Urinary bladder (tissue), 4 donors: ENCODE measurements around the gene SP2. TPM values are rescaled to one million over a fixed set of nuclear protein-coding genes. Genes with fewer than 3 reads are reported as not detected.

Experiments
- DNase-seq: peaks from one replicate; pipeline ENCODE4 v3.0.0-alpha.2; 2015; ENCODE audit errors: extremely low spot score
- H3K27ac ChIP-seq: one replicate; pipeline ENCODE4 v1.5.1; 2013; ENCODE audit warnings: low read depth, mild to moderate bottlenecking, moderate library complexity
- H3K36me3 ChIP-seq: one replicate; pipeline ENCODE4 v1.6.1; 2013; ENCODE audit warnings: mild to moderate bottlenecking, moderate library complexity; ENCODE audit not compliant: insufficient read depth
- H3K4me1 ChIP-seq: one replicate; pipeline ENCODE4 v1.6.1; 2013; ENCODE audit warnings: mild to moderate bottlenecking, moderate library complexity; ENCODE audit not compliant: insufficient read depth
- H3K4me3 ChIP-seq: one replicate; pipeline ENCODE4 v1.5.1; 2013; ENCODE audit warnings: low read depth, low read length
- WGBS: extraction: QIAGEN DNeasy Blood & Tissue Kit; methylation state at CpG from one replicate; pipeline ENCODE4 v1.1.7; 2013; 5-methylcytosine and 5-hydroxymethylcytosine counted together
- polyA plus RNA-seq: library from polyadenylated mRNA; stranded (reverse); fragments of 200-250 nt; gene quantifications from one replicate; pipeline ENCODE4 v1.2.3, GENCODE V29; 2013
- total RNA-seq: library from RNA; depleted of rRNA; stranded (reverse); fragments of >200 nt; gene quantifications from one replicate; pipeline ENCODE4 v1.2.3, GENCODE V29; 2014
- donor health status: healthy with polysubstance abuse.
- donor health status: healthy.

SP2 gene
- total and polyA plus RNA-seq, 2 donors, result 1.9 to 16.0 TPM

GRCh38 chr17:47891545-47892088 is 4.4 kb upstream of the SP2 start:
- H3K4me1 ChIP-seq, result no peaks in the 10 kb centered on the region
- no peak overlapping the region for H3K27ac ChIP-seq
- H3K36me3 ChIP-seq, result no peaks in the 10 kb centered on the region
- WGBS, result 80% methylated on average over 4 of the region's 4 CpGs
- DNase-seq, result no peak
- H3K4me3 ChIP-seq, result no peak overlapping the region

- no peak for DNase-seq
- Histone ChIP-seq H3K36me3 (no peaks in the 10 kb centered on the region), H3K4me1 (no peaks in the 10 kb centered on the region), H3K27ac (peak overlapping the region; percentile 84), H3K4me3 (peak overlapping the region; percentile 56)
- 30% methylated on average over 11 of the region's 11 CpGs for WGBS
Measured at GRCh38 chr17:47894498-47895346, 1.3 kb upstream of the SP2 start.

GRCh38 chr17:47895347-47895855 is 635 bp upstream of the SP2 start:
- Histone ChIP-seq H3K36me3 (no peaks in the 10 kb centered on the region), H3K4me1 (no peaks in the 10 kb centered on the region), H3K4me3 (peak overlapping the region; percentile 56), H3K27ac (peak overlapping the region; percentile 84)
- WGBS, result under 1% methylated on average over 25 of the region's 25 CpGs
- DNase-seq, result no peak

- 2% methylated on average over 22 of the region's 22 CpGs for WGBS
- H3K4me3 ChIP-seq, result peak overlapping the region; percentile 74
- no peak for DNase-seq
- H3K36me3 ChIP-seq, result no peaks in the 10 kb centered on the region
- H3K27ac ChIP-seq, result peak overlapping the region; percentile 82
- no peaks in the 10 kb centered on the region for H3K4me1 ChIP-seq
Measured at GRCh38 chr17:47896672-47897490, 845 bp downstream of the SP2 start.

GRCh38 chr17:47897561-47897960 is 1.5 kb downstream of the SP2 start:
- 77% methylated on average over 5 of the region's 5 CpGs for WGBS
- DNase-seq, result no peak
- Histone ChIP-seq H3K4me1 (no peaks in the 10 kb centered on the region), H3K36me3 (no peaks in the 10 kb centered on the region), H3K27ac (no peak overlapping the region), H3K4me3 (no peak overlapping the region)

GRCh38 chr17:47898241-47898640 is 2.2 kb downstream of the SP2 start:
- Histone ChIP-seq H3K27ac (no peak overlapping the region), H3K36me3 (no peaks in the 10 kb centered on the region), H3K4me3 (no peak overlapping the region), H3K4me1 (no peaks in the 10 kb centered on the region)
- DNase-seq, result no peak

- no peaks in the 10 kb centered on the region for H3K4me1 ChIP-seq
Measured at GRCh38 chr17:47899643-47900042, 3.6 kb downstream of the SP2 start.

GRCh38 chr17:47901423-47901822 is 5.4 kb downstream of the SP2 start:
- Histone ChIP-seq H3K4me1 (no peaks in the 10 kb centered on the region), H3K4me3 (no peak overlapping the region), H3K36me3 (no peaks in the 10 kb centered on the region), H3K27ac (no peak overlapping the region)
- WGBS, result 80% methylated on average over 7 of the region's 7 CpGs
- DNase-seq, result no peak

More at GRCh38 chr17:47899643-47900042, 3.6 kb downstream of the SP2 start:
- 82% methylated on average over 5 of the region's 5 CpGs for WGBS
- Histone ChIP-seq H3K36me3 (no peaks in the 10 kb centered on the region), H3K27ac (no peak overlapping the region), H3K4me3 (no peak overlapping the region)
- DNase-seq, result no peak

GRCh38 chr17:47902039-47902744 is 6.2 kb downstream of the SP2 start:
- H3K4me3 ChIP-seq, result no peak overlapping the region
- H3K4me1 ChIP-seq, result no peaks in the 10 kb centered on the region
- no peak for DNase-seq
- WGBS, result 68% methylated on average over 4 of the region's 4 CpGs
- no peaks in the 10 kb centered on the region for H3K36me3 ChIP-seq
- no peak overlapping the region for H3K27ac ChIP-seq

GRCh38 chr17:47905221-47905733 is 9.2 kb downstream of the SP2 start:
- Histone ChIP-seq H3K4me3 (no peak overlapping the region), H3K36me3 (no peaks in the 10 kb centered on the region), H3K27ac (peak overlapping the region; percentile 13), H3K4me1 (no peaks in the 10 kb centered on the region)
- WGBS, result 26% methylated on average over 8 of the region's 8 CpGs
- DNase-seq, result no peak

- DNase-seq, result no peak
- WGBS, result 87% methylated on average over 3 of the region's 3 CpGs
- Histone ChIP-seq H3K27ac (no peak overlapping the region), H3K4me1 (no peaks in the 10 kb centered on the region), H3K36me3 (no peaks in the 10 kb centered on the region), H3K4me3 (no peak overlapping the region)
Measured at GRCh38 chr17:47906443-47906842, 10.4 kb downstream of the SP2 start.

GRCh38 chr17:47907932-47908562 is 12.0 kb downstream of the SP2 start:
- H3K4me1 ChIP-seq, result no peaks in the 10 kb centered on the region
- 80% methylated on average over 8 of the region's 8 CpGs for WGBS
- no peaks in the 10 kb centered on the region for H3K36me3 ChIP-seq
- no peak overlapping the region for H3K4me3 ChIP-seq
- H3K27ac ChIP-seq, result no peak overlapping the region
- no peak for DNase-seq

- Histone ChIP-seq H3K4me1 (no peaks in the 10 kb centered on the region), H3K27ac (no peak overlapping the region), H3K36me3 (no peaks in the 10 kb centered on the region), H3K4me3 (no peak overlapping the region)
- WGBS, result 97% methylated on average over 2 of the region's 2 CpGs
- no peak for DNase-seq
Measured at GRCh38 chr17:47913050-47913449, 17.0 kb downstream of the SP2 start.
